Upper lobe of right lung (tissue), 1 donor: ENCODE measurements around the gene MANBA. TPM values are rescaled to one million over a fixed set of nuclear protein-coding genes. Genes with fewer than 3 reads are reported as not detected.
"Not testable (repeated sequence)": the region's sequence is repeated elsewhere in the genome, so short reads cannot be mapped to it uniquely, and the experiment has no call there.

Experiments
- ATAC-seq: fragments of 200-7000 bp; cut with Tn5 transposase; one replicate; pipeline ENCODE4 v1.9.1; 2020; ENCODE audit warnings: mild to moderate bottlenecking, moderate library complexity
- DNase-seq: peaks from one replicate; pipeline ENCODE4 v3.0.0-alpha.2; 2020
- H3K27ac ChIP-seq: fragments of 200-600 bp; one replicate; pipeline ENCODE4 v1.8.0; 2022
- H3K27me3 ChIP-seq: fragments of 200-600 bp; one replicate; pipeline ENCODE4 v1.8.0; 2022; ENCODE audit warnings: mild to moderate bottlenecking
- H3K36me3 ChIP-seq: fragments of 200-600 bp; one replicate; pipeline ENCODE4 v1.8.0; 2022
- H3K4me1 ChIP-seq: fragments of 200-600 bp; one replicate; pipeline ENCODE4 v1.8.0; 2022
- H3K4me3 ChIP-seq: fragments of 200-600 bp; one replicate; pipeline ENCODE4 v1.8.0; 2022; ENCODE audit warnings: mild to moderate bottlenecking
- H3K9me3 ChIP-seq: fragments of 200-600 bp; one replicate; pipeline ENCODE4 v1.8.0; 2022
- intact Hi-C: fragments of 100-400 bp; cut with DNase I; formaldehyde crosslinking; loops from one replicate; pipeline ENCODE4 v1.11.0; 2022
- total RNA-seq: library from RNA; stranded (reverse); fragmentation: NEBNext Ultra II Directional; extraction: Animal tissue kit (Norgen Biotek cat#: 25700); gene quantifications from one replicate; pipeline ENCODE4 v1.2.1, GENCODE V29; 2021
- TF ChIP-seq, protein P1 (sequence below): fragments of 200-600 bp; IDR thresholded peaks from one replicate; pipeline ENCODE4 v1.8.0; 2022; ENCODE audit warnings: antibody characterized with exemption
- donor health status: DM: no; HTN: yes; CAD: no; lungs with severe emphysema.

MANBA gene
- total RNA-seq, 1 donor from 2014 or later: 56.0 TPM

DNA sequence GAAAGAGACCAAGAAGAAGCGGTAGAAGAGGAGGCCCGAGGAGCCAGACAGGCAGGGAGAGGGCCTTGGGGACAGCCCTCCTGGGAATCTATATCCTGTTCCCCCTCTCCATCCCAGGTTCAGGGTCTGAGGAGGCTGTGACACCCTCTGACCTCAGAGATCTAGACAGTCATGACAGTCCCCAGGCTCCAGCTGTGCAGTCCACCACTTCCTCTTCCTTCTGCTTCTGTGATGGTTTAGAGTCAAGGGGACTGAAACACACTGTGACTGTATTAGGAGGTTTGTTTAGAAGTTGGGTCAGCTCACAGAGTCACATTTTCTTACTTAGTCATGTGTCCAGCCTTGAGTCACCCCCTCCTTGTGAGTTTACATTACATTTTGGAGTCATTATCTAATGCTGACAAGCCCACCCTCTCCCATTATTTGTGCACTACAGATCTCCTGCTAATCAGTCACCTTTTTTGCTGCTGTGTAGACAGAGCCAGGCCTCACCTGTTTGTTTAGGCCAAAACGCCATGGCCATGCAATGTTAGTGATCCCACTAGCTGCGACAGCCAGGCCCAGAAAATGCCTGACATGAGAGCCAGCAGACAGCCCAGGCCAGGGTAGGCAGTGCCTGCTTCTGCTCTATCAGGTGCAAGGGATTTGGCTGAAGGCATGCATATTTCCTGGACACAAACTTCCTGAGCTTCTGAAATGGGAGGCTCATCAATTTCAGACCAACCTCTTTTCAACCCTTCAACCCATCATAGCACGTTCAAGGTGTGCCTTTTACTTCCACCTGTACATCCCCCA is 26.0 kb downstream of the MANBA start:
- peaks cover 18% of the 10 kb centered on the region for H3K4me1 ChIP-seq
- no peak for DNase-seq
- TF ChIP-seq, protein P1, sequence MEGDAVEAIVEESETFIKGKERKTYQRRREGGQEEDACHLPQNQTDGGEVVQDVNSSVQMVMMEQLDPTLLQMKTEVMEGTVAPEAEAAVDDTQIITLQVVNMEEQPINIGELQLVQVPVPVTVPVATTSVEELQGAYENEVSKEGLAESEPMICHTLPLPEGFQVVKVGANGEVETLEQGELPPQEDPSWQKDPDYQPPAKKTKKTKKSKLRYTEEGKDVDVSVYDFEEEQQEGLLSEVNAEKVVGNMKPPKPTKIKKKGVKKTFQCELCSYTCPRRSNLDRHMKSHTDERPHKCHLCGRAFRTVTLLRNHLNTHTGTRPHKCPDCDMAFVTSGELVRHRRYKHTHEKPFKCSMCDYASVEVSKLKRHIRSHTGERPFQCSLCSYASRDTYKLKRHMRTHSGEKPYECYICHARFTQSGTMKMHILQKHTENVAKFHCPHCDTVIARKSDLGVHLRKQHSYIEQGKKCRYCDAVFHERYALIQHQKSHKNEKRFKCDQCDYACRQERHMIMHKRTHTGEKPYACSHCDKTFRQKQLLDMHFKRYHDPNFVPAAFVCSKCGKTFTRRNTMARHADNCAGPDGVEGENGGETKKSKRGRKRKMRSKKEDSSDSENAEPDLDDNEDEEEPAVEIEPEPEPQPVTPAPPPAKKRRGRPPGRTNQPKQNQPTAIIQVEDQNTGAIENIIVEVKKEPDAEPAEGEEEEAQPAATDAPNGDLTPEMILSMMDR: no peak
- intact Hi-C loops: no loop called here
- H3K9me3 ChIP-seq: no peaks in the 10 kb centered on the region
- peak; percentile 78 for ATAC-seq
- H3K27me3 ChIP-seq: no peaks in the 10 kb centered on the region
- H3K27ac ChIP-seq: peak overlapping the region; percentile 15
- H3K4me3 ChIP-seq: no peak overlapping the region
- H3K36me3 ChIP-seq: no peaks in the 10 kb centered on the region

DNA sequence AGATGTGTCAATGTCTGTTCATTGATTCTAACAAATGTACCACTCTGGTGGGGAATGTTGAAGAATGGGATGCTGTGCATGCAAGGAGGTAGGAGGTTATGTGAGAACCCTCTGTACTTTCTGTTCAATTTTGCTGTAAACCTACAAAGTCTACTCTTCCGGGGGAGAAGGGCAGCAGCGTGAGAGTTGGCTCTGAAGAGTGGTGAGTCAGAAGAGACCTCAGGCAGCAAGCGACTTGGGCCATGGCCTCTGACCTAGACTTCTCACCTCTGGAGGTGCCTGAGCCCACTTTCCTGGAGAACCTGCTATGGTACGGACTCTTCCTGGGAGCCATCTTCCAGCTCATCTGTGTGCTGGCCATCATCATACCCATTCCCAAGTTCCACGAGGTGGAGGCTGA is 26.7 kb downstream of the MANBA start:
- intact Hi-C loops: no loop called here
- Histone ChIP-seq H3K9me3 (no peaks in the 10 kb centered on the region), H3K4me1 (peaks cover 18% of the 10 kb centered on the region), H3K4me3 (no peak overlapping the region), H3K27me3 (no peaks in the 10 kb centered on the region), H3K36me3 (no peaks in the 10 kb centered on the region), H3K27ac (peak overlapping the region; percentile 15)
- ATAC-seq (no peak), DNase-seq (no peak)
- TF ChIP-seq, protein P1: no peak

DNA sequence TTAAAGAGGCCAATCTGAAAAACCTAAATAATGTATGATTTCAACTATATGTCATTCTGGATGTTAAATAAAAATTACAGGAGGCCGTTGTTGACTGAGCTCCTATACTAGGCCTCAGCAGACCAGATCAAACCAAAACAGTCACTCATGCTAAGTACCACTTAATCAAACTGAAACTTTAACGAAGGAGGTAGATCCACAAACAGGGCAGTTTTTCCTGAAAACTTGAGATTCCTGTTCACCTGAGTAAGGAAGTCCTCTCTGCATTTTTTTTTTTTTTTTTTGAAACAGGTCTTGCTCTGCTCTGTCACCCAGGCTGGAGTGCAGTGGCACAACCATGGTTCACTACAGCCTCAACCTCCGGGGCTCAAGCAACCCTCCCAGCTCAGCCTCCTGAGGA is 27.7 kb downstream of the MANBA start:
- intact Hi-C loops: no loop called here
- no peak for DNase-seq

DNA sequence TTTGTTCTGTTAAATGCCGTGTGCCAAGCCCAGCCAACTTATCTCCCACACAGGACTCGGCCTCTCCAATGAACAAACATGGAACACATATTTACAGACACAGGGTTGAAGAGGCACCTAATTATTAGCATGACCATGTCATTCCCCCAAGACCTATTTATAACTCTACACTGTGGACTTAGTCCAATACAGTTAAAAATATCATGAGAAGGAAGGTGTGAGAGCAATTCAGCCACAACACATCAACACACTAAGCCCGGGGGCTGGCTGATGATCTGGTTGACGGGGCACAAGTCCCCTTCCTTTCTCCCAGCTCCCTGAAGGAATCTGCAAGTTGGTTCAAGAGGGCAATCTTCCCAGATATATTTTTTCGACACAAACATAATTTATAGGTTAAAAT is 28.1 kb downstream of the MANBA start:
- no peak for DNase-seq
- H3K9me3 ChIP-seq: no peaks in the 10 kb centered on the region
- no peaks in the 10 kb centered on the region for H3K27me3 ChIP-seq
- H3K4me1 ChIP-seq: peaks cover 18% of the 10 kb centered on the region
- no peaks in the 10 kb centered on the region for H3K36me3 ChIP-seq
- TF ChIP-seq, protein P1: no peak
- H3K4me3 ChIP-seq: no peak overlapping the region
- no peak overlapping the region for H3K27ac ChIP-seq
- intact Hi-C loops: no loop called here
- peak; percentile 42 for ATAC-seq

More for the DNA sequence above, 27.7 kb downstream of the MANBA start:
- Histone ChIP-seq H3K27ac (no peak overlapping the region), H3K4me1 (peaks cover 18% of the 10 kb centered on the region), H3K27me3 (no peaks in the 10 kb centered on the region), H3K9me3 (no peaks in the 10 kb centered on the region), H3K4me3 (no peak overlapping the region), H3K36me3 (no peaks in the 10 kb centered on the region)
- TF ChIP-seq, protein P1: no peak
- ATAC-seq: peak; percentile 65

DNA sequence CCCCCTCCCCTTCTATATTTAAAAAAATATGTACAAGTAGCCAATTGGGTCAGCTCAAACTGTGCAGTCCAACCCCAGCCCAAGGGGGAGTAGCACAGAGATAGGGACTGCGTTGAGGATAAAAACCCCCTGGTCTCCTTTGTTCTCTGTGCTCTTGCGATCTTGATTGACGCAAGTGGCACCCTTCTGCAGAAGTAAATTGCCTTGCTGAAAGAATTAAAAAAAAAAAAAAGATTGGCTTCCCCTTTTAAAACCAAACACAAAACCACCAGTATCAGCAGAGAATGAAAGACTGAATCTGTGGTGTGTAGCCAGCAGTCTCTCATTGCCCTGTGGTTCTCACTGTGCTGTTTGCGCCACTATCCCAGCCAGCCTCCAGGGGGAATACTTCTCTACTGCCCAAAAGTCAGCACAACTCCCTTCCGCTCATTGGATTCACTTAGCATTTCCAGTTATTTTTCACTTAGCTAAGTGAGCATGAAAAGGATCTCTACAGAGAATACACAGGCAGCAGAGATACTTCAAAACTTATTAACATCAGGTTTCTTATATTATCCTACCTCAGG is 29.7 kb downstream of the MANBA start:
- ATAC-seq: no peak
- Histone ChIP-seq H3K4me3 (no peak overlapping the region), H3K27me3 (no peaks in the 10 kb centered on the region), H3K27ac (no peak overlapping the region), H3K36me3 (no peaks in the 10 kb centered on the region), H3K4me1 (peaks cover 16% of the 10 kb centered on the region), H3K9me3 (no peaks in the 10 kb centered on the region)
- TF ChIP-seq, protein P1: no peak
- DNase-seq: no peak
- intact Hi-C loops: no loop called here

DNA sequence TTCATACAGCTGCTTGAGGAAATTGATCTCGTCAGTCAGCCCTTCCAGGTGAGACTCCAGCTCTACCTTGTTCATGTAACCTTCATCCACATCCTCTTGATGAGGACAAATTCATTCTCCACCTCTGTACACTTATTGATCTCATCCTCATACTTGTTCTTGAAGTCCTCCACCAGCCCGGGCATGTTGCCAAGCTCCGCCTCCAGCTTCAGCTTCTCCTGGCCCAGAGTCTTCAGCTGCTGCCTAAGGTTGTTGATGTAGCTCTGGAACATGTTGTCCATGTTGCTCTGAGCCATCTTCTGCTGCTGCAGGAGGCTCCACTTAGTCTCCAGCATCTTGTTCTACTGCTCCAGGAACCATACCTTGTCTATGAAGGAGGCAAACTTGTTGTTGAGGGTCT is 31.3 kb downstream of the MANBA start:
- H3K36me3 ChIP-seq, H3K27me3 ChIP-seq, ATAC-seq, intact Hi-C loops, H3K4me1 ChIP-seq, H3K27ac ChIP-seq, DNase-seq, H3K9me3 ChIP-seq, H3K4me3 ChIP-seq: not testable (repeated sequence)

DNA sequence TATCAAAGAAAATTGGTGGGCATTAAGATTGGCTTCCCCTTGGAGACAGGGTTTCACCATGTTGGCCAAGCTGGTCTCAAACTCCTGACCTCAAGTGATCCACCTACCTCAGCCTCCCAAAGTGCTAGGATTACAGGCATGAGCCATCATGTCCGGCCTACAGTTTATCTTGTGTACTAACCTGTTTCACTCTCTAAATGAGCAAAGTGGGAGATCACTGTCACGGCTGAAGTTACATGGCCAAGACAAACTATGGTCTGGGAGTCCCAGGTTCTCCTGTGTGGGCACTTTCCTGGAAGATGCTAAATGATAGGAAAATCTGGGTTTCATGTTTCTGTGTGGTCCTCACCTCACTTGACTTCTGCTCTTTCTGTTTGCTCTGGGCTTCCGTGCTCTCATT is 33.8 kb downstream of the MANBA start:
- H3K4me3 ChIP-seq, H3K27me3 ChIP-seq, intact Hi-C loops, H3K4me1 ChIP-seq, DNase-seq, H3K9me3 ChIP-seq, H3K27ac ChIP-seq, ATAC-seq: not testable (repeated sequence)
- peaks cover 16% of the 10 kb centered on the region for H3K36me3 ChIP-seq
